Neutrophil (primary cell): ENCODE measurements around the gene C15orf39.

Source experiments
- H3K27ac ChIP-seq: fragments of 200-600 bp; sonication (generic); 2 replicates; pipeline ENCODE4 v1.5.1; 2016; ENCODE audit warnings: mild to moderate bottlenecking, moderate library complexity
- H3K27me3 ChIP-seq: fragments of 200-600 bp; sonication (generic); 2 replicates; pipeline ENCODE4 v1.6.0; 2016; ENCODE audit warnings: mild to moderate bottlenecking
- H3K36me3 ChIP-seq: fragments of 200-600 bp; sonication (generic); 2 replicates; pipeline ENCODE4 v1.5.1; 2017
- H3K4me1 ChIP-seq, 2 experiments: fragments of 200-600 bp in 1 of 2; sonication (generic) in 1 of 2; 1 replicate in 1 of 2; 2 replicates in 1 of 2; pipeline versions ENCODE4 v1.5.1 to v1.6.1; 2013 to 2016; ENCODE audit warnings: low read depth in 1 of 2, low read length in 1 of 2, mild to moderate bottlenecking in 1 of 2, moderate library complexity in 1 of 2; ENCODE audit not compliant: control insufficient read depth in 1 of 2, insufficient read depth in 1 of 2
- H3K4me3 ChIP-seq, 2 experiments: fragments of 200-600 bp in 1 of 2; sonication (generic) in 1 of 2; 1 replicate in 1 of 2; 2 replicates in 1 of 2; pipeline ENCODE4 v1.5.1; 2013 to 2016; ENCODE audit warnings: low read depth in 1 of 2, low read length in 1 of 2, mild to moderate bottlenecking in 1 of 2, moderate library complexity in 1 of 2
- H3K9me3 ChIP-seq: fragments of 200-600 bp; sonication (generic); 2 replicates; pipeline ENCODE4 v1.5.1; 2016
- CTCF ChIP-seq: fragments of 200-600 bp; sonication (generic); IDR thresholded peaks from 2 replicates; pipeline ENCODE4 v1.5.1; 2016; ENCODE audit warnings: antibody characterized with exemption

Gene C15orf39

GRCh38 chr15:75204340-75205063 is 2.8 kb downstream of the C15orf39 start:
- no peaks in the 10 kb centered on the region for H3K27me3 ChIP-seq
- H3K4me3 ChIP-seq = peak overlapping the region; percentile 99 to 100
- TF ChIP-seq CTCF = peak; percentile 97
- H3K27ac ChIP-seq = peak overlapping the region; percentile 99
- peaks cover 43 to 50% of the 10 kb centered on the region in 2 experiments for H3K4me1 ChIP-seq
- H3K9me3 ChIP-seq = peaks cover 4% of the 10 kb centered on the region
- peaks cover 64% of the 10 kb centered on the region for H3K36me3 ChIP-seq

- Histone ChIP-seq H3K27ac (peak overlapping the region; percentile 99), H3K4me3 (peak overlapping the region; percentile 99 to 100), H3K27me3 (no peaks in the 10 kb centered on the region), H3K4me1 (peaks cover 46 to 52% of the 10 kb centered on the region in 2 experiments), H3K9me3 (peaks cover 4% of the 10 kb centered on the region), H3K36me3 (peaks cover 69% of the 10 kb centered on the region)
- TF ChIP-seq CTCF = no peak
Observed at GRCh38 chr15:75205064-75205395, 3.3 kb downstream of the C15orf39 start.

- Histone ChIP-seq H3K4me1 (peaks cover 37 to 47% of the 10 kb centered on the region in 2 experiments), H3K27ac (no peak overlapping the region), H3K4me3 (no peak overlapping the region), H3K36me3 (peaks cover 79% of the 10 kb centered on the region), H3K9me3 (peaks cover 4% of the 10 kb centered on the region), H3K27me3 (no peaks in the 10 kb centered on the region)
- no peak for TF ChIP-seq CTCF
Observed at GRCh38 chr15:75206006-75206405, 4.3 kb downstream of the C15orf39 start.

GRCh38 chr15:75206803-75207617 is 5.3 kb downstream of the C15orf39 start:
- Histone ChIP-seq H3K4me3 (no peak overlapping the region), H3K27me3 (no peaks in the 10 kb centered on the region), H3K27ac (no peak overlapping the region), H3K9me3 (peaks cover 4% of the 10 kb centered on the region), H3K36me3 (peaks cover 89% of the 10 kb centered on the region), H3K4me1 (peaks cover 33 to 42% of the 10 kb centered on the region in 2 experiments)
- no peak for TF ChIP-seq CTCF

GRCh38 chr15:75207618-75208500 is 6.2 kb downstream of the C15orf39 start:
- Histone ChIP-seq H3K4me1 (peaks cover 33 to 42% of the 10 kb centered on the region in 2 experiments), H3K9me3 (peaks cover 4% of the 10 kb centered on the region), H3K36me3 (peaks cover 97% of the 10 kb centered on the region), H3K4me3 (no peak overlapping the region), H3K27ac (no peak overlapping the region), H3K27me3 (no peaks in the 10 kb centered on the region)
- TF ChIP-seq CTCF = no peak
